T-helper 17 cell (primary cell): Measurements from ENCODE around the gene MRAP2. TPM values are rescaled to one million over a fixed set of nuclear protein-coding genes. Genes with fewer than 3 reads are reported as not detected.
"Not testable (repeated sequence)": the region's sequence is repeated elsewhere in the genome, so short reads cannot be mapped to it uniquely, and the experiment has no call there.

Source experiments
- ATAC-seq: fragments of 150-1000 bp; cut with Tn5 transposase; 2 replicates; pipeline ENCODE4 v1.10.0; 2021; ENCODE audit warnings: mild to moderate bottlenecking, moderate library complexity
- DNase-seq, 3 donors: peaks; one replicate each; pipeline versions ENCODE4 v3.0.0 to v3.0.0-alpha.2; 2020 to 2021
- H3K9me3 ChIP-seq: one replicate; pipeline ENCODE4 v1.7.0; 2013; ENCODE audit warnings: low read length, mild to moderate bottlenecking; ENCODE audit not compliant: control insufficient read depth, poor library complexity, severe bottlenecking
- H3K27ac Mint-ChIP-seq: one replicate; pipeline ENCODE4 v1.8.0; 2022; ENCODE audit warnings: mild to moderate bottlenecking, moderate library complexity, mixed read lengths
- H3K27me3 Mint-ChIP-seq: one replicate; pipeline ENCODE4 v1.8.0; 2022; ENCODE audit warnings: mixed read lengths
- H3K36me3 Mint-ChIP-seq: one replicate; pipeline ENCODE4 v1.8.0; 2022; ENCODE audit warnings: low read depth, mixed read lengths
- H3K4me1 Mint-ChIP-seq: one replicate; pipeline ENCODE4 v1.8.0; 2022; ENCODE audit warnings: mild to moderate bottlenecking, mixed read lengths
- H3K4me3 Mint-ChIP-seq: one replicate; pipeline ENCODE4 v1.8.0; 2022; ENCODE audit warnings: mild to moderate bottlenecking, moderate library complexity, mixed read lengths
- total RNA-seq, 4 donors: library from RNA in 2 of 4; stranded (reverse) in 2 of 4; gene quantifications; one replicate each; pipeline ENCODE4 v1.2.3 and lab custom pipeline; 2022 to 2026

Gene MRAP2
- total RNA-seq, 2 donors from 2014 or later, result not detected

DNA sequence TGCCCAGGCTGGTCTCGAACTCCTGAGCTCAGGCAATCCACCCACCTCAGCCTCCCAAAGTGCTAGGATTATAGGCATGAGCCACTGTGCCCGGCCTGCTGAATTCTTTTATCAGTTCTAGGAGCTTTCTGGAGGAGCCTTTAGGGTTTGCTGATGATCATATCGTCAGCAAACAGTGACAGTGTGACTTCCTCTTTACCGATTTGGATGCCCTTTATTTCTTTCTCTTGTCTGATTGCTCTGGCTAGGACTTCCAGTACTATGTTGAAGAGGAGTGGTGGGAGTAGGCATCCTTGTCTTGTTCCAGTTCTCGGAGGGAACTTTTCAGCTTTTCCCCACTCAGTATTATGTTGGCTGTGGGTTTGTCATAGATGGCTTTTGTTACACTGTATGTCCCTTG, 35.3 kb downstream of the MRAP2 start:
- not testable (repeated sequence) for H3K27ac Mint-ChIP-seq, H3K4me1 Mint-ChIP-seq, H3K27me3 Mint-ChIP-seq, DNase-seq, H3K9me3 ChIP-seq, ATAC-seq, H3K36me3 Mint-ChIP-seq, H3K4me3 Mint-ChIP-seq

DNA sequence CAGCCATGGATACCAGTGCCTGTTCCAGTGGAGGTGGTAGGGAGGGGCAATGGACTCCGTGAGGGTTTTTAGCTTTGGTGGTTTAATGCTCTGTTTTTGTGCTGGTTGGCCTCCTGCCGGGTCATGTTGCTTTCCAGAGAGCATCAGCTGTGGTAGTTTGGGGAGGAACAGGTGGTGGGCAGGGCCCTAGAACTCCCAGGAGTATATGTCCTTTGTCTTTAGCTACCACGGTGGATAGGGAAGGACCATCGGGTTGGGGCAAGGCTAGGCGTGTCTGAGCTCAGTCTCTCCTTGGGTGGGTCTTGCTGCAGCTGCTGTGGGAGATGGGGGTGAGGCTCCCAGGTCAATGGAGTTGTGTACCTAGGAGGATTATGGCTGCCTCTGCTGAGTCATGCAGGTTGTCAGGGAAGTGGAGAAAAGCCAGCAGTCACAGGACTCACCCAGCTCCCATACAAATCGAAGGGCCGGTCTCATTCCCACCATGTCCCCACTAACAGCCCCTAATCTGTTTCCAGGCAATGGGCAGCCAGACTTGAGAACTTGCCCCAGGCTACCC, 38.9 kb downstream of the MRAP2 start:
- Mint-ChIP-seq H3K27ac (no peak overlapping the region), H3K4me1 (no peaks in the 10 kb centered on the region), H3K27me3 (peaks cover 6% of the 10 kb centered on the region), H3K4me3 (no peak overlapping the region), H3K36me3 (no peaks in the 10 kb centered on the region)
- no peak for DNase-seq
- ATAC-seq, result no peak
- no peaks in the 10 kb centered on the region for H3K9me3 ChIP-seq

DNA sequence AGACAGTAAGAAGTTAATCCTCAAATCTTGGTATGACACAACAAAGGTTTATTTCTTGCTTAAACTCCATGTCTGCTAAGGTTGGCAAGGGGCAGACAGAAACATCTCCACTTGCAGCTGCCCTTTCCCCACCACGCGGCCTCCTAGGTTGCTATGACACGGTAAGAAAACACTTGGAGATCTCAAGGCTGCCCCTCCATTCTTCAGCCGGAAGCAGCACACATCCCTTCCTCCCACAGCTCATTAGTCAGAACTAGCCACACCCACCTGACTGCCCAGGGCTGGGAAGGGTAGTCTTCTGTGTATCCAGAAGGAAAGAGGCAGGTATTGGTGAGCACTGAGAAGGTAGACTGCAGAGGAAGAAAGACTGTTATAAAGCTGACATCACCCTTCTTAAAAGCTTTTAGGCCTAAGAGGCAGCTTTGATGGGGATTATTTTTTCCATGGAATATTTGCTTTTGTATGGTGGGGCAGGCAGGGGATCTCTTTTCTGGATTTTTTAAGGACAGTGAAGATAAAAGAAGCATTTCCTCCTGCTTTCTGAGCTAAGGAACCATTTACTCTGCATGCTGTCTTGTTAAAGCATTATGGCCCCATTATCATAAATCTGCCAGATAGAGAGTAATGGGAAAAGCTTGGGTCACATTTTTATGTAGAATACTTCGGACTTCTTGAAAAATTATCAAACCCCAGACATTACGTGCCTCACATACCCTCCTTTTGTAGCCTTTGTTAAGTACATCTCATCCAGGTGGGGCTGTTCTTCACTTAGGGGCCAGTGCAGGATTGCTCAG, 41.6 kb downstream of the MRAP2 start:
- no peak overlapping the region for H3K4me3 Mint-ChIP-seq
- no peaks in the 10 kb centered on the region for H3K36me3 Mint-ChIP-seq
- no peaks in the 10 kb centered on the region for H3K4me1 Mint-ChIP-seq
- H3K27ac Mint-ChIP-seq, result no peak overlapping the region
- ATAC-seq (no peak), DNase-seq (no peak)
- no peaks in the 10 kb centered on the region for H3K9me3 ChIP-seq
- H3K27me3 Mint-ChIP-seq, result peaks cover 6% of the 10 kb centered on the region

DNA sequence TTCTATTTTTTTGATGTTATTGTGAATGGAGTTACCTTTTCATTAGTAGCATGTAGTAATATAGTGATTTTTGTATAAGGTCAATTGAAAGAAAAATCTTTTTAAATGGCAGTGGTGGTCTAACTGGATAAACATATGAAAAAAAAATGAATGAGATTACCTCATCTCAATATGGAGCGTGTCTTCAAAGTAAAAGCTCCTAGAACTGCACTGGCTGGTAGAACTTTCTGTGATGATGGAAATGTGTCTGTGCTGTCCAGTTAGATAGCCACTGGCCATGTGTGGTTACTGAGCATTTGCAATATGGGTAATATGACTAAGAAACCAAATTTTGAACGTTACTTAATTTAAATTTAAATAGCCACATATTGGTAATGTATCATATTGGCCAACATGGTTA, 44.1 kb downstream of the MRAP2 start:
- ATAC-seq, result no peak
- DNase-seq, result no peak
- H3K27me3 Mint-ChIP-seq, result peaks cover 9% of the 10 kb centered on the region
- no peak overlapping the region for H3K4me3 Mint-ChIP-seq
- H3K9me3 ChIP-seq, result no peaks in the 10 kb centered on the region
- no peak overlapping the region for H3K27ac Mint-ChIP-seq
- H3K4me1 Mint-ChIP-seq, result no peaks in the 10 kb centered on the region
- no peaks in the 10 kb centered on the region for H3K36me3 Mint-ChIP-seq

DNA sequence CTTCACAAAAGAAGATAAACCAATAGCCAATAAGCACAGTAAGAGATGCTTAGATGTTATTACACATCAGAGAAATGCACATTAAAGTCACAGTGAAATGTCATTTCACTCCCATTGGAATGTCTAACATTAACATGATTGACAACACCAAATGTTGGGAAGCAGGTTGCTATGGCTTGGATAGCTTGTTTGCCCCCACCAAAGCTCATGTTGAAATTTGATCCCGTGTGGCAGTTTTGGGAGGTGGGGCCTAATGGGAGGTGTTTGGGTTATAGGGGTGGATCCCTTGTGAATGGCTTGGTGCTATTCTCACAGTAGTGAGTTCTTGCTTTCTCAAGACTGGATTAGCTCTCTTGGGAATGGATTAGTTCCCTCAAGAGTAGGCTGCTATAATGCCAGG, 44.8 kb downstream of the MRAP2 start:
- Mint-ChIP-seq H3K27me3 (peaks cover 15% of the 10 kb centered on the region), H3K27ac (no peak overlapping the region), H3K4me1 (no peaks in the 10 kb centered on the region), H3K4me3 (no peak overlapping the region), H3K36me3 (no peaks in the 10 kb centered on the region)
- ATAC-seq, result no peak
- DNase-seq, result no peak
- H3K9me3 ChIP-seq, result no peaks in the 10 kb centered on the region

DNA sequence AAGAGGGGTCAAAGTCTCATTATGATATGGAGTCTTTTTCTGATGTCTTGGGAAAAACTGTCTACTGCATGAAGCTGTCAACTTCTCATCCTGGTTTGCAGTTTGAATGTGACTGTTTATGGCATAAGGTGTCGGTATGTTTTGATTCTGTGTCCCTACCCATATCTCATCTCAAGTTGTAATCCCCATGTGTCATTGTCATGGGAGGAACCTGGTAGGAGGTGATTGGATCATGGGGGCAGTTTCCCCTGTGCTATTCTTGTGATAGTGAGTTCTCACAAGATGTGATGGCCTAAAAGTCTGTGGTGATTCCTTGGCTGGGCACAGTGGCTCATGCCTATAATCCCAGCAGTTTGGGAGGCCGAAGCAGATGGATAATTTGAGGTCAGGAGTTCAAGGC, 47.6 kb downstream of the MRAP2 start:
- Mint-ChIP-seq H3K4me3 (no peak overlapping the region), H3K27me3 (peaks cover 24% of the 10 kb centered on the region), H3K36me3 (no peaks in the 10 kb centered on the region), H3K27ac (no peak overlapping the region), H3K4me1 (no peaks in the 10 kb centered on the region)
- H3K9me3 ChIP-seq, result no peaks in the 10 kb centered on the region
- ATAC-seq, result no peak
- DNase-seq, result no peak

DNA sequence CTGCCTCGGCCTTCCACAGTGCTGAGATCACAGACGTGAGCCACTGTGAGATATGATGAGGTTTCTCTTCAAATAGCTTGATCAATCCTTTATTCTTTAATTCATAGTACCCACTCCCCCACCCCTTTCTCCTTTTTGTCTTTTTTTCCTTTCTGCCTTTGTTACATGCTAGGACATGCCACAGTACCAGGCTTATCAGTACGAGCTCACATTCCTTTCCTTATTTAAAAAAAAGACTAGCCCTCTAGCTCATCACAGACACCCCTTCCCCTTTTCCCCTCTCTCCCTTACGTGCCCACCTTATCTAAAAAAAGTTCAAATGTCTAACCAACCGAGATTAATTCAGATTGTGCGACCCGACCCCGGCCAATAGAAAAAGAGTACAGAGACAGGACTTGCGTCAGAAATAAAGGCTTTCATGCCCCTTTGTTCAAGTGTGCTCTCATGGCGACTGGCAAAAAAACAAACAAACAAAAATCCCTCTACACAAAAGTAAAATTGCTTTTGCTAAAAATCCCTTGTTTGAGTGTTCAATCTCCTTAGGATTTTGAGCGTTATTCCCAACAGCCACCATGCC, 49.2 kb downstream of the MRAP2 start:
- ATAC-seq (no peak), DNase-seq (no peak)
- Mint-ChIP-seq H3K36me3 (no peaks in the 10 kb centered on the region), H3K27ac (no peak overlapping the region), H3K4me1 (no peaks in the 10 kb centered on the region), H3K4me3 (no peak overlapping the region), H3K27me3 (peaks cover 30% of the 10 kb centered on the region)
- H3K9me3 ChIP-seq, result no peaks in the 10 kb centered on the region

DNA sequence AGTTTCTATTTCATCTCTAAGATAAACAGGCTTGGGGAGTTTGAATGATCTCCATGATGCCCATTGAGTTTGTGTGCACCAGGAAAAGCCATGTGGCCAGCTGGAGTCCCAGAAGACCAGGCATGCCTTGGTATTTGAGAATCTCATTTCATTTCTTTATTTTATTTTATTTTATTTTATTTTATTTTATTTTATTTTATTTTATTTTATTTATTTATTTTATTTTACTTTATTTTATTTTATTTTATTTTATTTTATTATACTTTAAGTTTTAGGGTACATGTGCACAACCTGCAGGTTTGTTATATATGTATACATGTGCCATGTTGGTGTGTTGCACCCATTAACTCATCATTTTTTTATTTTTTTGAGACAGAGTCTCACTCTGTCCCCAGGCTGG, 51.1 kb downstream of the MRAP2 start:
- not testable (repeated sequence) for ATAC-seq, DNase-seq, H3K4me1 Mint-ChIP-seq, H3K36me3 Mint-ChIP-seq, H3K27ac Mint-ChIP-seq, H3K4me3 Mint-ChIP-seq, H3K9me3 ChIP-seq
- peaks cover 32% of the 10 kb centered on the region for H3K27me3 Mint-ChIP-seq

DNA sequence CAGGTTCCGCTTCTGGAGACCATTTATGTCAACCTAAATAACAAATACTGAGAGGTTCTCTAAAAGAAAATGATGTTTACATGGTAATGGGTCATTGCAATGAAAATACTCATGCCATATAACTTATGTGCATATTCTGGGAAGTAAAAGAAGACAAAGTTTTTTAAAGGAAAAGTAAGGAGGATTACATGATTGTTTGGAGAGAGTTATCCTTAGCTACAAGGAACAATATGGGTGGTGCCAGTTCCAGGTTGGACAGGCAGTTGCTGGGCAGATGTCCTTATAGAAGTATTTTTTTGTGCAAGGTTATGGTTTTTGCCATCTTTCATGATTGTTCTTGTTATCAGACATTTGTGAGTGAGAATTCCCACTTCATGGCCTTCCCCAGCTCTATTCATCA, 52.5 kb downstream of the MRAP2 start:
- Mint-ChIP-seq H3K27ac (no peak overlapping the region), H3K4me1 (no peaks in the 10 kb centered on the region), H3K27me3 (peaks cover 32% of the 10 kb centered on the region), H3K4me3 (no peak overlapping the region), H3K36me3 (no peaks in the 10 kb centered on the region)
- DNase-seq (no peak), ATAC-seq (no peak)
- H3K9me3 ChIP-seq, result no peaks in the 10 kb centered on the region

DNA sequence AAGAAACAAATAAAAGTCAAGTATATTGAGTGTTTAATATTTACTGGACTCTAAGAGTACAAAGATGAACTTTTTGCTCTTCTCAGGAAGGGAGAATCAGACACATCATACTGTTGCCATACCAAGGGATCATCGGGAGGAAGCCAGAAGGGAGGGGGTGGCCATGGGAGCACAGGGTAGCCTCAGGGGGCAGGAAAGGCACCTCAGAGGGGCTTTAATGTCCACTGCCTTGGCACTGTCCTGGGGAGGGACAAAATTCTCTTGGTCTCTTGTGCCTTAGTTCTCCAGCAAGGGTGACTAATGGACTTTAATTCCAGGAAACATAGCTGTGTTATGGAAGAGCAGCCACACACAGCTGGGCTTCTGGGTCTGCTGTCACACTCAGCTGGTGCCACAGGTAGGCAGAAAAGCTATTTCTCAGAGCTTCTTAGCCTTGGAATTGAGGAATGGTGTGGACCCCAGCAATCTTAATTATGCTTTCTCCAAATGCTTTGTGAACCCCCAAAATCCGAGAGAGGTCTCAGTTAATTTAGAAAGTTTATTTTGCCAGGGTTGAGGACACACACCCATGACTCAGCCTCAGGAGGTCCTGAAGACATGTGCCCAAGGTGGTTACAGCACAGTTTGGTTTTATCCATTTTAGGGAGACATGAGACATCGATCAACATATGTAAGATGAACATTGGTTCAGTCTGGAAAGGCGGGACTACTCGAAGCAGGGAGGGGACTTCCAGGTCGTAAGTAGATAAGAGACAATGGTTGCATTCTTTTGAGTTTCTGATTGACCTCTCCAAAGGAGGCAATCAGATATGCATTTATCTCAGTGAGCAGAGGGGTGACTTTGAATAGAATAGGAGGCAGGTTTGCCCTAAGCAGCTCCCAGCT, 53.2 kb downstream of the MRAP2 start:
- no peaks in the 10 kb centered on the region for H3K4me1 Mint-ChIP-seq
- DNase-seq (no peak), ATAC-seq (no peak)
- no peaks in the 10 kb centered on the region for H3K9me3 ChIP-seq
- no peaks in the 10 kb centered on the region for H3K36me3 Mint-ChIP-seq
- no peak overlapping the region for H3K27ac Mint-ChIP-seq
- peaks cover 32% of the 10 kb centered on the region for H3K27me3 Mint-ChIP-seq
- H3K4me3 Mint-ChIP-seq, result no peak overlapping the region

DNA sequence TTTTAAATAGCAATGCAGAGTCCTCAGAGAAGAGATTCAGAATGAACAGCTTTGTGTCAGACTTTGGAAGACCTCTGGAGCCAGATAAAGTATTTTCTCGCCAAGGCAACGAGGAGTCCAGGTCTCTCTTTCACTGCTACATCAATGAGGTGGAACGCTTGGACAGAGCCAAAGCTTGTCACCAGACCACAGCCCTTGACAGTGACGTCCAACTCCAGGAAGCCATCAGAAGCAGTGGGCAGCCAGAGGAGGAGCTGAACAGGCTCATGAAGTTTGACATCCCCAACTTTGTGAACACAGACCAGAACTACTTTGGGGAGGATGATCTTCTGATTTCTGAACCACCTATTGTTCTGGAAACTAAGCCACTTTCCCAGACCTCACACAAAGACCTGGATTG, 55.5 kb downstream of the MRAP2 start:
- ATAC-seq, result no peak
- no peak for DNase-seq
- Mint-ChIP-seq H3K4me1 (no peaks in the 10 kb centered on the region), H3K4me3 (no peak overlapping the region), H3K36me3 (peaks cover 2% of the 10 kb centered on the region), H3K27ac (no peak overlapping the region), H3K27me3 (peaks cover 45% of the 10 kb centered on the region)
- no peaks in the 10 kb centered on the region for H3K9me3 ChIP-seq

DNA sequence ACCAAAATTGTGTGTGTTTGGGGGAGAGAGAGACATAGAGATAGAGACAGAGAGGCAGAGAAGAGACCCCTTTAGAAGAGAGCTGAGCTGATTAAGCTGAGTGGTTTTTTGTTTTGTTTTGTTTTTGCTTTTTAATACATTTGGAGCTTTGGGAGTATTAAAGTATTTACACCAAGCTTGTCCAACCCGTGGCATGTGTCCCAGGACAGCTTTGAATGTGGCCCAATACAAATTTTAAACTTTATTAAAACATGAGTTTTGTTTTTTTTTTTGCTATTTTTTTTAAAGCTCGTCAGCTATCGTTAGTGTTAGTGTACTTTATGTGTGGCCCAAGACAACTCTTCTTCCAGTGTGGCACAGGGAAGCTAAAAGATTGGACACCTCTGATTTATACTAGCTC, 56.0 kb downstream of the MRAP2 start:
- no peak overlapping the region for H3K27ac Mint-ChIP-seq
- no peaks in the 10 kb centered on the region for H3K9me3 ChIP-seq
- DNase-seq (no peak), ATAC-seq (no peak)
- H3K36me3 Mint-ChIP-seq, result peaks cover 2% of the 10 kb centered on the region
- no peak overlapping the region for H3K4me3 Mint-ChIP-seq
- H3K27me3 Mint-ChIP-seq, result peaks cover 47% of the 10 kb centered on the region
- H3K4me1 Mint-ChIP-seq, result no peaks in the 10 kb centered on the region
